Stimulated activated CD4-positive, alpha-beta T cell treated with anti-CD3 and anti-CD28 coated beads, Interleukin-4, amount 100 ng/mL, for 48 hours (primary cell): ENCODE measurements around the gene PAMR1.
"Not testable (repeated sequence)": the region's sequence is repeated elsewhere in the genome, so short reads cannot be mapped to it uniquely, and the experiment has no call there.

ENCODE experiments used
- DNase-seq, 2 donors: peaks; one replicate each; pipeline ENCODE4 v3.0.0-alpha.2; 2020; ENCODE audit warnings: low read depth in 2 of 2

The PAMR1 gene

GRCh38 chr11:35525501-35526175 lies at the start of gene PAMR1:
TSS of gene PAMR1 (minus strand) at chr11:35525616. CDS start at chr11:35525585, 31 bp downstream.
- DNase-seq: no peak

- no peak for DNase-seq
Measured at GRCh38 chr11:35571696-35572095, 46.3 kb upstream of the PAMR1 start.

GRCh38 chr11:35567737-35568465 lies 42.5 kb upstream of the PAMR1 start:
- DNase-seq: no peak

DNA sequence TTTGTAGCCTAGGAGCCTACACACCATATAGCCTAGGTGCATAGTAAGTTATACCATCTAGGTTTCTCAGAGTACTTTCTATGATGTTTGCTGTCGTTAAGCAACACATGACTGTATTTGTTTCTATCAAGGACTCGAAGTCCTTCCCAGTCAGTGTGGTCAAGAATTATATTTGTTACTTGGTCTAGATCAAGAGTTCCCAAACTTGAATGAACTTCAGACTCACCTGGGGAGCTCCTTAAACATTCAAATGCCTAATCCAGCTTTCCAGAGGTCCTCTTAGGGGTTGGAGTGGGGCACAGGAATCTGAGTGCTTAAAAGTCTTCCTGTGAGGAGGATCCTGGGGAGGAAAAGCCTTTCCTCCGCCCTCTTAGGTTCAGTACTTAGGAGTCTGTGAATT lies 41.5 kb upstream of the PAMR1 start:
- no peak for DNase-seq

GRCh38 chr11:35566181-35566580 lies 40.8 kb upstream of the PAMR1 start:
- no peak for DNase-seq

DNA sequence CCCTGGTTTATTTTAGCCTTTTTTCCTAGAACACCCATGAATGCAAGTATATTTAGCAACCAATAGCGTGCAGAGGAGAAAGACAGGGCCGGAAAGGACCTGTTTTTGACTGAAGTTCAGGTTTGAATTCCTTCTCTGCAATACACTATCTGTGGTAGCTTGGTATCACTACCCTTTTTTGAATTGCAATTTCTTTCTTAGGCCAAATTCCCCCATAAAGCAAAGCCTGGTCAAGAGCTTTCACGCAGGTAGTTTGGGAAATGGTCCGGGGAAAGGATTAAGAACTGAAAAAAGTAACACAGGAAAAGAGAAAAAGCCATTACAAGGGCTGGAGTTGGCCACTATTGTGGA lies 38.8 kb upstream of the PAMR1 start:
- DNase-seq: no peak

GRCh38 chr11:35563484-35564244 lies 38.2 kb upstream of the PAMR1 start:
- no peak for DNase-seq

GRCh38 chr11:35559949-35560348 lies 34.5 kb upstream of the PAMR1 start:
- DNase-seq: no peak

DNA sequence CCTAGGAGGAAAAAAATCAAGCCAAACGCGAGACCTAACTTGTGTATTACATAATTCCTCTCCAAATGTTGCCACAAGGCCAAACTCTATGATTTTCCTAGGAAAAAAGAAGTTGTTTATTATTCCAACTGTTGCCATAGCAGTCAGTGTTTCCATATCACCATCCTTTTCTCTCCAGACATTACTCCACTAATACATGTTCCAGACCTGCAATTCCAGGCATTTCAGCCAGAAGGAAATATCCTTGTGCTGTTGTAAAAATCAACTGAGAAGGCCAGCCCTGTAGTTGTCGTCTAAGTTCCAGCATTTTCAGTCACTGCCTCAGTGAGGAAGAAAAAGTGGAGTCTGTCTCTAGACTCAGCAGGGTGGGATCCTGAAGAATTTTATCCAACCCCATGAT lies 33.1 kb upstream of the PAMR1 start:
- no peak for DNase-seq

DNA sequence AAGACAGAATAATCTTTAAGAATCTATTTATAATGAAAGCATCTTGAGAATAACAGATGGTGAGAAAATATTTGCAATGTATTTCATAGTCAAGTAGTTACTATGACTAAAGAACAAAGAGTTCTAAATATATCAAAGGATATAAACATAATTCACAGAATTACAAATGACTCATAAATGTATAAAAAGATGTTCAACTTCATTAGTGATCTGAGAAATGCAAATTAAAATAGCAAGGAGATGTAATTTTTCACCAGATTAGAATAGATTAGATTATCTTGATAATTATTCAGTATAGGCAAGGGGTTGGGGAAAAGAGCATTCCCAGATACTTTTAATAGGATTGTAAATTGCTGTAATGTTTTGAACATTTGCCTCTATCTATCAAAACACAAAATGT lies 30.1 kb upstream of the PAMR1 start:
- no peak for DNase-seq

GRCh38 chr11:35554491-35555437 lies 29.3 kb upstream of the PAMR1 start:
- no peak for DNase-seq

- no peak for DNase-seq
Measured at GRCh38 chr11:35553831-35554230, 28.4 kb upstream of the PAMR1 start.

- DNase-seq: no peak
Measured at GRCh38 chr11:35553021-35553420, 27.6 kb upstream of the PAMR1 start.

GRCh38 chr11:35552616-35553015 lies 27.2 kb upstream of the PAMR1 start:
- DNase-seq: no peak

DNA sequence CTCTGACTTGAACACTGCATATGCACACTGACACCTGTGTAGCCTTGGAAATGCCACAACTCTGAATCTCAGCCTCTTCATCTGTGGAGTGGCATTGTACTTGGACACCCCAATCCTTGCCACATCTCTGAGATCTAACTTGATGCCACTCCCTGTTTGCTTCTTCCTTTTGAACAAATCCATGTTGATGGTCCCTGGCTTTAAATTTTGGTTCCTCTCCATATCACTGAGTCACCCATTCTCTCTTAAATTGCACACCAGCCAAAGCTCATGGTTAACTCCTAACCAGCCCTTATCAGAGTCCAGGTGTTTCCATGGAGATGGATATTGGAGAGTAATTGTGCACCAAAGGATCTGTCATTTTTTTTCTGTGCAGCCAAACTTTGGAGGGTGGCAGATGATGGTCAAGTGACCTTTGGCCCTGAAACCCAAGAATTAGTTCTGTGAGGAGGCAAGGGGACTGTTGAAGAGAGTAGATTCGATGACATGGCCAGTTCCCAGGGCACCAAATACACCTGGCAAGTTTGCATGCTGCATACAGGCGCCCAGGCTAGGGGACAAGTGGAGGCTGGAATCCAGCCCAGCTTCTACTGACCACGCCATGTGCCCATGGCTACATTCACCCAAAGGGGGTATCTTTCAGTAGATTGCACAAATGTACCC lies 25.1 kb upstream of the PAMR1 start:
- no peak for DNase-seq

DNA sequence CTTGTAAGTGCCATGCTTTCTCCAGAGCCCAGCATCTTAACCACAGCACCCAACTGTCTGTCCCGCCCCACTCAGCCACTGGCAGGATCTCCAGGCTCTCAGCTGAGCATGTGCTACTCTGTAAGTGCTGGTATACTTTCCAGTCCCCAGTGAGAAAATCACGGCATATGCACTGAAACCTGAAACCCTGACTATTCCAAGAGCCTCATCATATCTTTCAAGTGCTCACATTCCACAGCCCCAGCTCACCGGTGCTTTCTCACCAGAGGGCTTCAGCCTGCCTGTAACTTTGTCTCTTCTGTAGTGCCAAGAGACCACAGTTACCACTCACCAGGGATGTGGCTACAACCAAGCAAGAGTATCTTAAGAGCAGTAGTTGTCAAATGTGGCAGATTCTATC lies 24.4 kb upstream of the PAMR1 start:
- DNase-seq: no peak

GRCh38 chr11:35548925-35549561 lies 23.6 kb upstream of the PAMR1 start:
- no peak for DNase-seq

DNA sequence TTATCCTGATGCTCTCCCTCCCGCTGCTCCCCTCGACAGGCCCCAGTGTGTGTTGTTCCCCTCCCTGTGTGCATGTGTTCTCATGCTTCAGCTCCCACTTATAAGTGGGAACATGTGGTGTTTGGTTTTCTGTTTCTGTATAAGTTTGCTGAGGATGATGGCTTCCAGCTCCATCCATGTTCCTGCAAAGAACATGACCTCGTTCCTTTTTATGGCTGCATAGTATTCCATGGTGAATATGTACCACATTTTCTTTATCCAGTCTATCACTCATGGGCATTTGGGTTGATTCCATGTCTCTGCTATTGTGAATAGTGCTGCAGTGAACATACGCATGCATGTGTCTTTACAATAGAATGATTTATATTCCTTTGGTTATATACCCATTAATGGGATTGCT lies 22.6 kb upstream of the PAMR1 start:
- DNase-seq: not testable (repeated sequence)

DNA sequence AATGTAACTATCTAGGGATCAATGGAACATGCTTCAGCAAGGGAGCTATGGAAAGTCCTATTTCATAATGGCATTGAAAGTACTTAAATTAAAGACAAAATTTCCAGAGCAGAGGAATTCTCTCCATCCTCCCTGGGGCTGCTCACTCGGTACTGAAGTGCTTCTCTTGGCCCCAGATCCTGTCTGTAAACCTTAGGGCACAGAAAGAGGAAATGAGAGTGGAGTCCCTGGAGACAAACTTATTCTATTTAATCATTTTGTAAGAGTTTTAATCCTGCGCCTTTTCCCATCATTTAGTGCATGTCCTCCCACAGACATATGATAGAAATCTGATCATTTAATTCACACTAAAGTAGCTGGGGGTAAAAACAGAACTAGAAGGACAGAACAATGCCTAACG lies 20.9 kb upstream of the PAMR1 start:
- no peak for DNase-seq

DNA sequence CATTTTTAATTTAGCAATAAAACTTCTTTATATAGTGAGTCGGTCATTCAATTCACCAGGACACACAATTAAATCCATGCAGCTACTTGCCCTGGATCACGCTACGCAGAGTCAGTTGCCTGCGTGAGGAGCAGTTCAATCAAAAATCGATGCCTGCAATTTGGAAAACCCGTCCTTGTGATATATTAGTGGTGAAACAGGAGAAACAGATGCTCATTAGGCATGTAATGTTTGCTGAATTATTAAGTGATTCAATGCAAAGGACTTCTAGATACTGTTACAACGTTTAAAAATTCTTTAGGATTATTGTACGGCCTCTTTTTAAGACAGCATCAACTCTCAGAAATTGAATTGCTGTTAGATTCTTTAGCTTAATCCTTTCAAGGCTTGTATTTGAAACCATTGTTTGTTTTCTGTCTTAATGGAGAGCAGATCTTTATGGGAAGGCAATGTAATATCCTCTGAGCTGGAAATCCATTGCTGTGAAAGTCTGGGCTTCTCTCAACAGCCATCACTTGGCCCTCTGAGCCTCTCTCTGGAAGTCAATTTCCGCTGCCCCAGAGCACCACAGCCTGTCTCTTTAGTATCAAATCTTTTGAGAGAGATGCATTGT lies 20.1 kb upstream of the PAMR1 start:
- DNase-seq: no peak
